Daoy (cell line): Measurements from ENCODE around the gene AKR1E2. TPM values are rescaled to one million over a fixed set of nuclear protein-coding genes. Genes with fewer than 3 reads are reported as not detected.

Source experiments
- DNase-seq: peaks from one replicate; pipeline ENCODE4 v3.0.0-alpha.2; 2015; ENCODE audit warnings: low read depth
- total RNA-seq: library from RNA; depleted of rRNA; stranded (reverse); fragments of >200 nt; shearing (Covaris generic); gene quantifications from 2 replicates; pipeline ENCODE4 v1.2.3, GENCODE V29; 2014

The AKR1E2 gene
- total RNA-seq, 1 experiment from 2014 or later, result not detected

- DNase-seq, result no peak
Observed at GRCh38 chr10:4845766-4846165, 19.8 kb downstream of the AKR1E2 start.

- no peak for DNase-seq
Observed at GRCh38 chr10:4846775-4847174, 20.8 kb downstream of the AKR1E2 start.

- DNase-seq, result peak; percentile 48
Observed at GRCh38 chr10:4847561-4848355, 21.8 kb downstream of the AKR1E2 start.

GRCh38 chr10:4848356-4849041 is 22.5 kb downstream of the AKR1E2 start:
- no peak for DNase-seq

- DNase-seq, result no peak
Observed at GRCh38 chr10:4849042-4849402, 23.0 kb downstream of the AKR1E2 start.

- peak; percentile 86 for DNase-seq
Observed at GRCh38 chr10:4849555-4850242, 23.7 kb downstream of the AKR1E2 start.

- no peak for DNase-seq
Observed at GRCh38 chr10:4850397-4850796, 24.4 kb downstream of the AKR1E2 start.

- DNase-seq, result no peak
Observed at GRCh38 chr10:4851176-4851575, 25.2 kb downstream of the AKR1E2 start.

GRCh38 chr10:4851846-4852245 is 25.8 kb downstream of the AKR1E2 start:
- DNase-seq, result no peak

GRCh38 chr10:4865945-4866661 is 40.1 kb downstream of the AKR1E2 start:
- DNase-seq, result peak; percentile 8

GRCh38 chr10:4867109-4867519 is 41.1 kb downstream of the AKR1E2 start:
- no peak for DNase-seq

GRCh38 chr10:4867520-4868356 is 41.7 kb downstream of the AKR1E2 start:
- DNase-seq, result peak; percentile 70

GRCh38 chr10:4868357-4868657 is 42.3 kb downstream of the AKR1E2 start:
- no peak for DNase-seq

- DNase-seq, result no peak
Observed at GRCh38 chr10:4882704-4883078, 56.7 kb downstream of the AKR1E2 start.

- peak; percentile 79 for DNase-seq
Observed at GRCh38 chr10:4883079-4883739, 57.2 kb downstream of the AKR1E2 start.

GRCh38 chr10:4885162-4885561 is 59.2 kb downstream of the AKR1E2 start:
- DNase-seq, result no peak

- no peak for DNase-seq
Observed at GRCh38 chr10:4887501-4887900, 61.5 kb downstream of the AKR1E2 start.

- no peak for DNase-seq
Observed at GRCh38 chr10:4888236-4888635, 62.2 kb downstream of the AKR1E2 start.

GRCh38 chr10:4889959-4890358 is 64.0 kb downstream of the AKR1E2 start:
- DNase-seq, result no peak

- DNase-seq, result no peak
Observed at GRCh38 chr10:4892681-4893080, 66.7 kb downstream of the AKR1E2 start.

- no peak for DNase-seq
Observed at GRCh38 chr10:4894335-4894734, 68.3 kb downstream of the AKR1E2 start.
